T-helper 1 cell treated with Interleukin-12 subunit alpha and Interleukin-12 subunit beta and Interleukin-4 antibody, amounts not matched to agents 30 ng/mL and 1 ng/mL, for 36 hours (primary cell): ENCODE results near the gene GARIN5B. TPM values are rescaled to one million over a fixed set of nuclear protein-coding genes. Genes with fewer than 3 reads are reported as not detected.

ENCODE experiments used
- intact Hi-C: fragments of 100-400 bp; cut with micrococcal nuclease; formaldehyde crosslinking; loops from one replicate; pipeline ENCODE4 v1.15.1; 2024
- total RNA-seq: library from RNA; stranded (reverse); gene quantifications from 2 replicates; pipeline ENCODE4 v1.2.3, GENCODE V29; 2022

GARIN5B gene
- total RNA-seq, 1 donor from 2014 or later: not detected

DNA sequence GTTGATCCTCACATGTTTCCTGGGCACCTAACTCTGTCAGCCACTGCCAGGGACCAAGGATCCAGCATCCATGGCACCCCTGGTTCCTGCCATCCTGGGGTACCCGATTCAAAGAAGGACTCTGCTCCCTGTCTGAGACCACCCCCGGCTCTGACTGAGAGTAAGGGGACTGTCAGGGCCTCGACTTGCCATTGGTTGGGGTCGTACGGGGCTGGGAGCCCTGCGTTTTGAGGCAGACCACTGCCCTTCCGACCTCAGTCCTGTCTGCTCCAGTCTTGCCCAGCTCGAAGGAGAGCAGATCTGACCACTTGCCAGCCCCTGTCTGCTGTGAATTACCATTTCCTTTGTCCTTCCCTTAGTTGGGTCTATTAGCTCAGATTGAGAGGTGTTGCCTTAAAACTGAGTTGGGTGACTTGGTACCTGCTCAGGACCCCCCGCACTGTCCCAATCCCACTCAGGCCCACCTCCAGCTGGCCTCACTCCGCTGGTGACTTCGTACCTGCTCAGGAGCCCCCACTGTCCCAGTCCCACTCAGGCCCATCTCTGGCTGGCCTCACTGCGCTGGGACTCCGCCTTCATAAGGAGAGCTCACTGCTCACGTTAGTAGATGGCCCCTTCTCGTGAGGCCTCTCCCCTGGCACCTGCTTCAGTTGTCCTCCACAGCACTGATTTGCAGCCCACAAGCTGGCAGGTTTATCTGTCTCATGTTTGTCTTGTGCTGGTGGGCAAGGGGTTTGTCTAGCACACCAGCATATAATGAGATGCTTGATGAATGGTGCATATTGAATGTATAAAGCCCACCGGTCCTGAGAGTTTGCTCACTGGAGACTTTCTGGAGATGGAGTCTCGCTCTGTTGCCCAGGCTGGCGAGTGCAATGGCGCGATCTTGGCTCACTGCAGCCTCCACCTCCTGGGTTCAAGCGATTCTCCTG lies 26.6 kb upstream of the GARIN5B start:
- intact Hi-C loops: loop anchor here (5.0 to 10.0 kb wide), 3 partner anchors 113 to 925 kb away; partner anchors contain the start of genes LENG9, ZNF580 and ZNF581

DNA sequence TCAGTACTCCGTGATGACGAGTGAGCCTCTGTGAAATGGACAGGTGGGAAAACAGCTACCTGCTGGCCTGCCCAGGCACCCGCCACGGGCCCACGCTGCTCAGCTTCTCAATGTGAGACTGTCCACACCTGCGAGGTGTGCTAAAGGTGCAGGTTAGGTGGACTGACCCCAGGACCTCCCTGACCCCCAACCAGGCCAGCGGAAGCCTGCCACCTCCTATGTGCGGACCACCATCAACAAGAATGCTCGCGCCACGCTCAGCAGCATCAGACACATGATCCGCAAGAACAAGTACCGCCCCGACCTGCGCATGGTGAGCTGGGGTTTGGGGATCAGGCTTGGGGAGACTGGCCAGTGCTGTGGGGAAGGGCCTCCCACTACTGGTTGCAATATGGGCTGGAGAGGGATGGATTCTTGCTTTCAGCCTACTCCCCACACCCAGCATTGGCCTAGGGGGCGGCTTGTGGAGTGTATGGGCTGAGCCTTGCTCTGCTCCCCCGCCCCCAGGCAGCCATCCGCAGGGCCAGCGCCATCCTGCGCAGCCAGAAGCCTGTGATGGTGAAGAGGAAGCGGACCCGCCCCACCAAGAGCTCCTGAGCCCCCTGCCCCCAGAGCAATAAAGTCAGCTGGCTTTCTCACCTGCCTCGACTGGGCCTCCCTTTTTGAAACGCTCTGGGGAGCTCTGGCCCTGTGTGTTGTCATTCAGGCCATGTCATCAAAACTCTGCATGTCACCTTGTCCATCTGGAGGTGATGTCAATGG lies 24.9 kb upstream of the GARIN5B start:
- intact Hi-C loops: loop anchor here (5.0 to 10.0 kb wide), 3 partner anchors 114 to 923 kb away; partner anchors contain the start of genes LENG9, ZNF580 and ZNF581

DNA sequence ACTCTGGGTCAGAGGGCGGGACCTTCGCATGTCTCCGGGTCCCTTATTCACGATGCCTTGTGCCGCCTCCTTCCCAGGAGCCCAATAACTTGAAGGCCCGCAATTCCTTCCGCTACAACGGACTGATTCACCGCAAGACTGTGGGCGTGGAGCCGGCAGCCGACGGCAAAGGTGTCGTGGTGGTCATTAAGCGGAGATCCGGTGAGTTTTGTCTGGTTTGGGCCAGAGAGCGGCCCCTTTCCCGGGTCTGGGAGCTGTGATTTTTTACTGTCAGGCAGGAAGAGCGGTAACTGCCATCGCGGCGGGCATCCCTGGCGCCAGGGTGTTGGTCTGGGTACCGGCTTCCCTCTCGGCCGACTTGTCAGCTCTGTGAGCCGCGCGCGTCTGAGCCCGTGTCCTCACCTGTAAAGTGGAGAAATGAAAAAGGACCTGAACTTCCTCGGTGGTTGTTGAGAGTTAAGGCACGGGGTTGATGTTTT lies 23.5 kb upstream of the GARIN5B start:
- intact Hi-C loops: loop anchor here (5.0 to 10.0 kb wide), 3 partner anchors 116 to 922 kb away; partner anchors contain the start of genes LENG9, ZNF580 and ZNF581

DNA sequence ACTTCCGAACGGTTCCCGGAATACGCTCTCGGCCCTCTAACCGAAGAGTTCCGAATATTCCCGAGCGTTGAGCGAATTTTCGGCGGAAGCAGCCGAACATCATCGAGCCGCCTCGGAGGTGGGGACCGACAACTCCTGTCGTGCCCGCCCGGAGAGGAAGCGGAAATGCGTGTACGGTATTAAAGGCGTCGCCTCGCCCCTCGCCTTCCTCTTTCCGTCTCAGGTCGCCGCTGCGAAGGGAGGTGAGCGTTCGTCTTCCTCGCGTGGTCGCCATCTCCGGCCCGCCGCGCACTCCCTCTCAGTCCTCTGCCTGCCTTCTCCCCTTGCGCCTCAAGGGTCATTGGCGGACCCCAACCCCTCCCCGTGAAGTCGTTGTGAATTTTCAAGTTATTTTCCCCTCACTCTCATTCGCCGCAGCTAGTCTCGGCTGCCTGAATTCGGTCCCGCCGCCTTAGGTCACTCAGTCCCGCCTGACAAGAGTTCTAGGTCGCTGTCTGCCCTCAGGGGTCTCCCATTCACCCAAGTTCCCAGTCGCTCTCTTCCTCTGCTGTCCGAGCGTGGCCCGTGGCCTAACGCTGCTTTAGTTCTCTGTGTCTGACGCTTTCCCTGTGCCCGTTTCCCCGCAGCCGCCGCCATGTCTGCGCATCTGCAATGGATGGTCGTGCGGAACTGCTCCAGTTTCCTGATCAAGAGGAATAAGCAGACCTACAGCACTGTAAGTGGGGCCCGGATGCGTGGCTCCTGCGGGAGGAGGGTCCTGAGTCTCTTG lies 22.8 kb upstream of the GARIN5B start, which contains the start of gene RPL28:
Gene RPL28 (plus strand): TSS at position 209 of the 769 bp plus-strand sequence. CDS start 426 bp downstream, at position 635.
- intact Hi-C loops: loop anchor here (1.0 to 10.0 kb wide), 16 partner anchors 22 to 921 kb away; partner anchors contain the start of genes COX6B2, FIZ1, HSPBP1 and ISOC2

DNA sequence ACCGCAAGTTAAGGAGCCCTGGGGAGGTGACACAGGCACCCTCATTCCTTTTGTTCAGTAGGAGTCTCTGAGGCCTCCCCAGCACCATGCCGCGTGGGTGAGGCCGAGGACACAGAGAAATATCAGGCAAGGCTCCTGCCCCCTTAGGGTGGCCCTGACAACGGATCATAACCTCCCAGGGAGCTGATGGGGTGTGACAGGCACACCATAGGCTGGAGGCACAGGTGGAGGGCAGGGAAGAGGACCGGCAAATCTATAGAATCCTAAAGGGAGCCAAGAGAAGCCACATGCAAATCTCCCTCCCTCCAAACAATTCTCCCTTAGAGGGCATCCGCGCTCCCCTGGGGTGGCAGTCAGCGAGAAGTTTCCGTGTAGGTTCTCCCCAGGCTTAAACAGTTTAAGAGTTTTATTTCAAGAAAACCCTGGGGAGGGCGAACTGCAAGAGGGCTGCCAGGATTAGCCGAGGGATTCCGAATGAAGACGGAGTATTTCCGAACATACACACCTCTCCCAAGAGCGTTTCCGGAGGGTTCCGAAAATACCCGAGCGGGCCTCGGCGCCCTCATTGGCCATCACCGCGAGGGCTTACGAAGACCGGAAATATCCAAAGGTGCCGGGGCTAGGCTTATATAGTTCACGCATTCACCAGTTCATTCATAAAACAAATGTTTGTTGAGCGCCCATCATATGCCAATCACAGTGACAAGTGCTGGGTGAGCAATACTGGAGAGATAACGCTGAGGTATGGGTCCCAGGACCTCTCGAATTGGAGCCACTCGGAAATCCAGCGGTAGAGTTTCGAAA lies 22.1 kb upstream of the GARIN5B start:
- intact Hi-C loops: loop anchor here (1.0 to 10.0 kb wide), 16 partner anchors 23 to 920 kb away; partner anchors contain the start of genes COX6B2, FIZ1, HSPBP1 and ISOC2

DNA sequence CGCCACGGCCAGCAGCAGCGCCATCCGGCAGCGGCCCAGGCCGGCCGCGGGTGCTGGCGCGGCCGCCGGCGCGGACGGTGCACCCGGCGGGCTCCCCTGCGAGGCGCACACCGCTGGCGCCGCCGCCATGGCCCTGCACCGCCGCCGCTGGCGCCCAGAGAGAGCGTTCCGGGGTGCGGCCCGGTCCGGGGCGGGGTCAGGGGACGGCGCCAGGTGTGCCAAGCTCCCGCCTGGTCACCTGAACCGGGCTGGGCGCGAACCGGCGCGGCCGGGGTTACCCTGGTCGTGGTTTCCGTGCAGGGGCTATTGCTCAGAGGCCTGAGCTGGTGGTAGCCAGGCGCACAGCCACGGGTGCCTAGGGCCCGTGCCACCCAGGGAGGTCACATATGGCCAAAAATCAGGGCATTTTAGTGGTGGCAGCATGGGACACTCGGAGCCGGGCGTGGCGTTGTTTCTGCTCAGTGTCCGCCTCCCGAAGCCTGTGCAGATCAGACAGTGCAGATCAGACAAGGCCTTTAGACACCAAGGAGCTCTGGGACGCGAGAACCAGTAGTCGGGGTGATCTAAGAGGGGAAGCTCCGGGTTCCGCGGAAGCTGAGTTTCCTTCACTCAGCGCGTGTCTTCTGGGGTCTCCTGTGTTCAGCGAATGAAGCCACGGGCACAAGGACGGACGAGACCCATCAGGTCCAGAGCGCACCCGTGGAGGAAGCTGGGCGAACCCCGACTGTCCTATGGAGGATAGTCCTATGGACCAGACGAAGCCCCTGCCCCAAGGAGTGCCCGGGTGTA lies 21.3 kb upstream of the GARIN5B start, which contains the start of gene TMEM238:
Gene TMEM238 (minus strand): TSS at position 162 of the 789 bp plus-strand sequence. CDS start 33 bp downstream, at position 129.
- intact Hi-C loops: loop anchor here (10.0 kb wide), 1 partner anchor 920 kb away; the partner anchor contains the start of gene LENG9

DNA sequence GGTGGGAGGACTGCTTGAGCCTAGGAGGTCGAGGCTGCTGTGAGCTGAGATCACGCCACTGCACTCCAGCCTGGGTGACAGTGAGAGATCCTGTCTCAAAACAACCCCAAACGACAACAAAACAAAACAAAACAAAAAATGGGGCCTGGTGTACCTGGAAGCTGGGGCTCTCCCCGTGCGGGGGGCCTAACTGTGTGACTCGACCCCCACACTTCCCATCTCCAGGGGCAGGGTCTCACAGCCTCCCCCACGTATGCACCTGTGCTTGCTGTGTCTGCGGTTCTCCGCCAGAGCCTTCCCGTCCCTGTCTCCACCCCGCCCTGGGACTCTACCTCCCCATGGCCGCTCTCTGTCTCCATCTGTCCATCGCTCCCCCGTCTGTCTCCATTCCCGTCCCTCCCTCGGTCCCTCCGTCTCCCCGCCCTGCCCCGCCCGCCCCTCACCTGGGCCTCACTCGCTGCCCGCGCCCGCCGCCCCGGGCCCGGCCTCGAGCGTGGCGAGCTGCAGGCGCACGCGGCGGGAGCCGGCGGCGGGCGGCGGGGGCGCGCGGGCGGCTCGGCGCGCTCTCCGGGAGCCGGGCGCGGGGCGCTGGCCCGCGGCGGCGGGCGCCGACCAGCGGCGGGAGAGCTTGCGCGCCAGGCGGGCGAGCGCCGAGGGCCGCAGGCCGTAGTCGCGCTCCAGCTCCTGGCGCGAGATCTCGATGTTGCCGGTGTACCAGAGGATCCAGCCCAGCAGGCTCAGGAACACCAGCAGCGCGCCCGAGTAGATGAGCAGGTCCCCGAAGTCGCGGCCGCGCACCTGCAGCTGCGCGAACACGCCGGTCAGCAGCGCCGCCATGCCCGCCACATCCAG lies 20.4 kb upstream of the GARIN5B start:
- intact Hi-C loops: loop anchor here (1.0 to 10.0 kb wide), 2 partner anchors 91 to 919 kb away; partner anchors contain the start of gene LENG9

DNA sequence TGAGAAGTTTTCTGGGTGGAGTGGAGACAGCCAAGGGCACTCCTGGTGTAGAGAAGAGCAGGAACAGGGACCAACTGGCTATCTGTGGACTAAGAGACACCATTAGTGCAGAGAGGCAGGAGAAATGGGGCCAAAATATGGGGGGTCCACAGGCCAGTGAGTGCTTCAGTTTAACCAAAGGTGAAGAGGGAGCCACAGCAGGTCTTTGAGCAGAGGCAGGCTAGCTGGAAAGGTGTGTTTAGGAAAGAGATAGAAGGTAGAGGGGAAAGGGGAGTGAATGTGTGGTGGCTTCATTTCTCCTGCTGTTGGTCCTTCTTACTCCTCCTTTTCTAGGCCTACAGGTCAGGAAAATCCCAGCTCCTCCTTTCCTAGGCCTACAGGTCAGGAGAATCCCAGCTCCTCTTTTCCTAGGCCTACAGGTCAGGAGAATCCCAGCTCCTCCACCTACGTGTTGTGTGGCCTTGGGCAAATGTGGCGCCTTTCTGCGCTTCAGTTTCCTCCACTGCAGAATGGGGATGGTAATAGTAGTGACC lies 19.5 kb upstream of the GARIN5B start:
- intact Hi-C loops: loop anchor here (1.0 to 10.0 kb wide), 2 partner anchors 90 to 918 kb away; partner anchors contain the start of gene LENG9

DNA sequence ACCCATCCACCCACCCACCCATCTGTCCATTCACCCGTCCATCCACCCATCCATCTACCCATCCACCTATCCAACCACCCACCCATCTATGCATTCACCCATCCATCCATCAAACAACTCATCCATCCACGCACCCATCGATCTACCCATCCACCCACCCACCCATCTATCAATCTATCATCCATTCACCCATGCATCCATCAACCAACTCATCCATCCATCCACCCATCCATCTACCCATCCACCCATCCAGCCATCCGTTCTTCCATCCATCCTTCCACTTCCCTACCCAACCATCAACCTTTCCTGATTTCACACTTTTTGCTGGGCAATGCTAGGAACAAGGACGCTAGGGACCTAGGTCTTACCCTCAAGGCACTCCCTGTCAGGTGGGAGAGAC lies 19.0 kb upstream of the GARIN5B start:
- intact Hi-C loops: loop anchor here (10.0 kb wide), 1 partner anchor 917 kb away; the partner anchor contains the start of gene LENG9

DNA sequence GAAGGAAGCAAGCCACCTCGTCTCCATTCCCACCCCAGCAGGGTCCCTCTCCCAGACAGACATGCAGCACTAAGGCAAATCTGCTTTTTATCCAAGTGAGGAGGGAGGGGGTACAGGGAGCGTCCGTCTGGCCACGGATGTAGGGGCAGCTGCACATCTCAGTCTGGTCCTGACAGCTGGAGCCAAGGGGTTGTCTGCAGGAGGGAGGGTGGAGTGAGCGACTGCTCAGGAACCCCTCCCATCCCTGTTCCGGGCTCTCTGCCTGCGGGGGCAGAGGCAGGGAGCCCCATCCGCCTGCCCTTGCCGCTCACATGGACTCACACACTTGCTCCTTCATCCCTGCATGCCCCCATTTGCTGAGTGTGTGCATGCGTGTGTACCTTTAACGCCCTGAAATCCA lies 16.1 kb upstream of the GARIN5B start:
- intact Hi-C loops: no loop called here

DNA sequence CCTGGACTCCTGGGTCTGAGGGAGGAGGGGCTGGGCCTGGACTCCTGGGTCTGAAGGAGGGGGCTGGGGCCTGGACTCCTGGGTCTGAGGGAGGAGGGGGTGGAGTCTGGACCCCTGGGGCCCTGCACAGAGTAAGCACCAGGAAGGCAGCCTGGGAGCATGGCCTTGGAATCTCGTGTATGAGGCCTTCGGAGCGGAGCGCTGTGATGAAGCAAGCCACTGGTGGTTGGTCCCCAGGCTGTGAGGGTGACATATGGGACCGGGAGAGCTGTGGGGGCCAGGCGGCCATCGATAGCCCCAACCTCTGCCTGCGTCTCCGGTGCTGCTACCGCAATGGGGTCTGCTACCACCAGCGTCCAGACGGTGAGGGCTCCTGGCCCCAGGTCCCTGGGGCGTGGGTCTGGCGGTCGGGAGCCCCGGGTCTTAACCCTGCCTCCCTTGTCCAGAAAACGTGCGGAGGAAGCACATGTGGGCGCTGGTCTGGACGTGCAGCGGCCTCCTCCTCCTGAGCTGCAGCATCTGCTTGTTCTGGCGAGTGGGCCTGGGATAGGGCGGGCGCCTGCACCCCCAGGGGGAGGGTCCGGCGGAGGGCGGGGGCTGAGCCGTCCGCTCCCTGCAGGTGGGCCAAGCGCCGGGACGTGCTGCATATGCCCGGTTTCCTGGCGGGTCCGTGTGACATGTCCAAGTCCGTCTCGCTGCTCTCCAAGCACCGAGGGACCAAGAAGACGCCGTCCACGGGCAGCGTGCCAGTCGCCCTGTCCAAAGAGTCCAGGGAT lies 14.5 kb upstream of the GARIN5B start:
- intact Hi-C loops: no loop called here

DNA sequence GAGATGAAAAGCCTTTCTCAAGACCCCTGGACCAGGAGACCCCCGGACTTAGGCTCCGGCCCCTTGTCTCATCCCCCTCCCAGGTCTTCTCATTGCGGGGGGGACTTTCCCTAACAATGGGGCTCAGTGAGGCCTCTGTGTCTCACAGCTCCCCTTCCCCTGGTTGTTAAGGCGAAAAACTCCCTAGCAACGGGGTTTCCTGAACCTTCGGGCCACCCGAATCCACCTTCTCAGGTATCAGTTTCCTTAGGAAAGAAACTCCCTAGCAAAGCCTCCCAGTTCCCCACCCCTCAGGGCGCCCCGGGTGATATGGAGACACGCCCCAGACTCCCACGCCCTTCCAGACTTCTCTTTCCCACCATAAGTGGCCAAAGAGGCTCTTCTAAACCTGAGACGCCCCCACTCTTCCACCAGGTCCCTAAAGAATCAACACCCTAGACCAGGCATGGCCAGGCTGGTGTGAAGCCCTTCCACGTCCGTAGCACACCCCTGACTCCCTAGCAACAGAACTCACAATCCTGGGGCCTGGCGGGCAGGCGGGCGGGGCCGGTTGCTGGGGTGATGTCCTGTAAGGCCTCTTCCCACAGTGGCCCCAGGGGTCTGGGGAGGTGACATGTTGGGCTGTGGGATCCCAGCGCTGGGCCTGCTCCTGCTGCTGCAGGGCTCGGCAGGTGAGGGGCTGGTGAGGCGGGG lies 13.3 kb upstream of the GARIN5B start, which contains the start of gene TMEM190:
Gene TMEM190 (plus strand): TSS at position 586 of the 693 bp plus-strand sequence. CDS start 28 bp downstream, at position 614.
- intact Hi-C loops: no loop called here

DNA sequence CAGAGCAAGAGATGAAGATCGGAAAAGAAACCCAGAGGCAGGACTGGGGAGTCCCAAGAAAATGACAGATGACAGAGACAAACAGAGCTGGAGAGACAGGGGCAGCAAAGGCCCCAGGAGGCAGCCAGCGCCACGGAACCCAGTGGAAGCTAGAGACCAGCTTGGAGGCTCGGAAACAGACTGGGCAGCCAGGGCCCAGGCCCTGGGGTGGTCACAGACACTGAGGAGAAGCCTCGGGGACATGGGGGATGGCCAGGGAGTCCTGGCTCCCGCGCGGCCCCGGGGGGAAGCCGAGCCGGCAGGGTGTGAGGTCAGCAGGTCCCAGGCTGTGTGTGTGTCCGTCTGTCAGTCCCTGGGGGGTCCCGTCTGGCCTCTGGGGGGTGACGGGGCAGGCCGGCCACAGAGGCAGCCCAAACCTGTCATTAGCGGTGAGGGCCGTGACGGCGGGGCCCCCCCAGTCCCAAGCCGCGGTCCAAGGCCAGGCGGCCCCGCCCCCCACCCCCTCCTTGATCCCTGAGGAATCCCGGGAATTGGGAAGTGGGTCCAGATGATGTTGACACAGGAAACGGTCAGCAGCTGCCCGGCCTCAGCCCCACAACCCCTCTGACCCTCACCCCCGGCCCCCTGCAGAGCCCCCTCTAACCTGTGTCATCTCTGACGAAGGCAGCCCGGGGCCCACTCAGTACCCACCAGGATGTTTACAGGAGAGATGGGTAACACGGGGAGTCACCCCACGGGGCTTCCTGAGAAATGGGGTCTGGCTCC lies 11.1 kb upstream of the GARIN5B start:
- intact Hi-C loops: no loop called here

DNA sequence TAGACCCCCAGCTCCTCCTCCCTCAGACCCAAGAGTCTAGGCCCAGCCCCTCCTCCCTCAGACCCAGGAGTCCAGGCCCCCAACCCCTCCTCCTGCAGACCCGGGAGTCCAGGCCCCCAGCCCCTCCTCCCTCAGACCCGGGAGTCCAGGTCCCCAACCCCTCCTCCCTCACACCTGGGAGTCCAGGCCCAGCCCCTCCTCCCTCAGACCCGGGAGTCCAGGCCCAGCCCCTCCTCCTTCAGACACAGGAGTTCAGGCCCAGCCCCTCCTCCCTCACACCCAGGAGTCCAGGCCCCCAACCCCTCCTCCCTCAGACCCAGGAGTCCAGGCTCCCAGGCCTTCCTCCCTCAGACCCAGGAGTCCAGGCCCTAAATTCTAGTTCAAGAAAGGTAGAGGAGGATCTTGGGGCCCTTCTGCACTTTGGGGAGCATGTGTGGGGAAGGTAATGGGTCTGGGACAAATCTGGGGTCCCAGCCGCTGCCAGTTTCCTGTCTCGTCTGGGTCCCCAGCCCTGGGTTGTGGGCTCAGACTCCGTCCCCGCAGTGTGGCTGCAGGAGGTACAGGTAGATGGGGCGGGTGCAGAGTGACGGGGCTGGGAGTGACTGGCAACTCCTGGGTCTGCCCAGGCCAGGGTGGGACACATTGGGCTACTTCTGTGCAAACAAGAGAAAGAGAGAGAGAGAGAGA lies 10.4 kb upstream of the GARIN5B start:
- intact Hi-C loops: no loop called here
